T-helper 9 cell (primary cell): ENCODE data around the gene KCNB1.
A peak's percentile ranks its signal among the peaks of the same experiment; 100 is the strongest.

Source experiments
- DNase-seq: peaks from one replicate; pipeline ENCODE4 v3.0.0-alpha.2; 2020

The KCNB1 gene

GRCh38 chr20:49386848-49387580 lies 95.5 kb downstream of the KCNB1 start:
- no peak for DNase-seq

GRCh38 chr20:49385465-49385864 lies 97.0 kb downstream of the KCNB1 start:
- no peak for DNase-seq

GRCh38 chr20:49384437-49385434 lies 97.7 kb downstream of the KCNB1 start:
- DNase-seq: peak; percentile 61

GRCh38 chr20:49381558-49382493 lies 100.6 kb downstream of the KCNB1 start:
- DNase-seq: no peak

GRCh38 chr20:49380337-49380780 lies 102.1 kb downstream of the KCNB1 start:
- DNase-seq: no peak

- DNase-seq: no peak
Observed at GRCh38 chr20:49379338-49379737, 103.1 kb downstream of the KCNB1 start.

- DNase-seq: no peak
Observed at GRCh38 chr20:49377326-49377725, 105.1 kb downstream of the KCNB1 start.

GRCh38 chr20:49375170-49375569 lies 107.3 kb downstream of the KCNB1 start:
- DNase-seq: no peak

- no peak for DNase-seq
Observed at GRCh38 chr20:49372095-49372734, 110.3 kb downstream of the KCNB1 start.

- no peak for DNase-seq
Observed at GRCh38 chr20:49368596-49368995, 113.9 kb downstream of the KCNB1 start.

- no peak for DNase-seq
Observed at GRCh38 chr20:49367113-49367512, 115.4 kb downstream of the KCNB1 start.

- no peak for DNase-seq
Observed at GRCh38 chr20:49366687-49367086, 115.8 kb downstream of the KCNB1 start.

GRCh38 chr20:49361862-49362660 lies 120.4 kb downstream of the KCNB1 start:
- DNase-seq: no peak

- DNase-seq: no peak
Observed at GRCh38 chr20:49360242-49360968, 122.1 kb downstream of the KCNB1 start.

GRCh38 chr20:49356676-49357075 lies 125.8 kb downstream of the KCNB1 start:
- no peak for DNase-seq

- no peak for DNase-seq
Observed at GRCh38 chr20:49354673-49355072, 127.8 kb downstream of the KCNB1 start.

- no peak for DNase-seq
Observed at GRCh38 chr20:49353348-49353747, 129.1 kb downstream of the KCNB1 start.

- no peak for DNase-seq
Observed at GRCh38 chr20:49352751-49353150, 129.7 kb downstream of the KCNB1 start.

GRCh38 chr20:49351775-49352174 lies 130.7 kb downstream of the KCNB1 start:
- no peak for DNase-seq

- no peak for DNase-seq
Observed at GRCh38 chr20:49349694-49350252, 132.7 kb downstream of the KCNB1 start.
